Upper lobe of right lung (tissue), 1 donor: Measurements from ENCODE around the gene TEAD1. TPM values are rescaled to one million over a fixed set of nuclear protein-coding genes. Genes with fewer than 3 reads are reported as not detected.
"Not testable (repeated sequence)": the region's sequence is repeated elsewhere in the genome, so short reads cannot be mapped to it uniquely, and the experiment has no call there.

Source experiments
- ATAC-seq: fragments of 200-7000 bp; cut with Tn5 transposase; one replicate; pipeline ENCODE4 v1.9.1; 2020; ENCODE audit warnings: mild to moderate bottlenecking, moderate library complexity
- DNase-seq: peaks from one replicate; pipeline ENCODE4 v3.0.0-alpha.2; 2020
- H3K27ac ChIP-seq: fragments of 200-600 bp; one replicate; pipeline ENCODE4 v1.8.0; 2022
- H3K27me3 ChIP-seq: fragments of 200-600 bp; one replicate; pipeline ENCODE4 v1.8.0; 2022; ENCODE audit warnings: mild to moderate bottlenecking
- H3K36me3 ChIP-seq: fragments of 200-600 bp; one replicate; pipeline ENCODE4 v1.8.0; 2022
- H3K4me1 ChIP-seq: fragments of 200-600 bp; one replicate; pipeline ENCODE4 v1.8.0; 2022
- H3K4me3 ChIP-seq: fragments of 200-600 bp; one replicate; pipeline ENCODE4 v1.8.0; 2022; ENCODE audit warnings: mild to moderate bottlenecking
- H3K9me3 ChIP-seq: fragments of 200-600 bp; one replicate; pipeline ENCODE4 v1.8.0; 2022
- intact Hi-C: fragments of 100-400 bp; cut with DNase I; formaldehyde crosslinking; loops from one replicate; pipeline ENCODE4 v1.11.0; 2022
- total RNA-seq: library from RNA; stranded (reverse); fragmentation: NEBNext Ultra II Directional; extraction: Animal tissue kit (Norgen Biotek cat#: 25700); gene quantifications from one replicate; pipeline ENCODE4 v1.2.1, GENCODE V29; 2021
- TF ChIP-seq, protein P1 (sequence below): fragments of 200-600 bp; IDR thresholded peaks from one replicate; pipeline ENCODE4 v1.8.0; 2022; ENCODE audit warnings: antibody characterized with exemption
- donor health status: DM: no; HTN: yes; CAD: no; lungs with severe emphysema.

Gene TEAD1
- total RNA-seq, 1 donor from 2014 or later, result 72.3 TPM

- intact Hi-C loops, result no loop called here
- TF ChIP-seq, protein P1, sequence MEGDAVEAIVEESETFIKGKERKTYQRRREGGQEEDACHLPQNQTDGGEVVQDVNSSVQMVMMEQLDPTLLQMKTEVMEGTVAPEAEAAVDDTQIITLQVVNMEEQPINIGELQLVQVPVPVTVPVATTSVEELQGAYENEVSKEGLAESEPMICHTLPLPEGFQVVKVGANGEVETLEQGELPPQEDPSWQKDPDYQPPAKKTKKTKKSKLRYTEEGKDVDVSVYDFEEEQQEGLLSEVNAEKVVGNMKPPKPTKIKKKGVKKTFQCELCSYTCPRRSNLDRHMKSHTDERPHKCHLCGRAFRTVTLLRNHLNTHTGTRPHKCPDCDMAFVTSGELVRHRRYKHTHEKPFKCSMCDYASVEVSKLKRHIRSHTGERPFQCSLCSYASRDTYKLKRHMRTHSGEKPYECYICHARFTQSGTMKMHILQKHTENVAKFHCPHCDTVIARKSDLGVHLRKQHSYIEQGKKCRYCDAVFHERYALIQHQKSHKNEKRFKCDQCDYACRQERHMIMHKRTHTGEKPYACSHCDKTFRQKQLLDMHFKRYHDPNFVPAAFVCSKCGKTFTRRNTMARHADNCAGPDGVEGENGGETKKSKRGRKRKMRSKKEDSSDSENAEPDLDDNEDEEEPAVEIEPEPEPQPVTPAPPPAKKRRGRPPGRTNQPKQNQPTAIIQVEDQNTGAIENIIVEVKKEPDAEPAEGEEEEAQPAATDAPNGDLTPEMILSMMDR, result no peak
These were observed 81.6 kb downstream of the TEAD1 start for GRCh38 chr11:12755510-12756453.

DNA sequence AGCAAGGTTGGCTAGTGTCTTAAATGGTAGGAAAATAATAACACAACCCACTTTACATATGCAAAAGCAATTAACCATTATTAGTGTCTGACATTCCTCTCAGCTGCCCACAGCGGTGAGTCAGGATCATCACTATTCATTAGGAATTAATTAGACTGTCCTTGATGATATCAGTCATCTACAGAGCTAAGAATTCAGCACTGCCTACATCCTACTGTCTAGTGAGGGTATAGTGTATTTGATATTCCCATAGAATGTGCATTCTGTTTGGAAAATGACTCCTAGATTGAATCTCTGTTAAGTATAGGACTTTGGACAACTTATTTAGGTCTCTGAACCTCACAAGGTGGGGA lies 82.2 kb downstream of the TEAD1 start:
- H3K9me3 ChIP-seq, result no peaks in the 10 kb centered on the region
- no peaks in the 10 kb centered on the region for H3K27me3 ChIP-seq
- no peak overlapping the region for H3K27ac ChIP-seq
- ATAC-seq, result no peak
- TF ChIP-seq, protein P1, result no peak
- H3K36me3 ChIP-seq, result no peaks in the 10 kb centered on the region
- DNase-seq, result no peak
- no peak overlapping the region for H3K4me3 ChIP-seq
- intact Hi-C loops, result no loop called here
- H3K4me1 ChIP-seq, result peaks cover 8% of the 10 kb centered on the region

More at GRCh38 chr11:12755510-12756453, 81.6 kb downstream of the TEAD1 start:
- Histone ChIP-seq H3K4me3 (no peak overlapping the region), H3K27ac (no peak overlapping the region), H3K27me3 (no peaks in the 10 kb centered on the region), H3K36me3 (no peaks in the 10 kb centered on the region), H3K9me3 (no peaks in the 10 kb centered on the region), H3K4me1 (peaks cover 8% of the 10 kb centered on the region)
- ATAC-seq (no peak), DNase-seq (no peak)

DNA sequence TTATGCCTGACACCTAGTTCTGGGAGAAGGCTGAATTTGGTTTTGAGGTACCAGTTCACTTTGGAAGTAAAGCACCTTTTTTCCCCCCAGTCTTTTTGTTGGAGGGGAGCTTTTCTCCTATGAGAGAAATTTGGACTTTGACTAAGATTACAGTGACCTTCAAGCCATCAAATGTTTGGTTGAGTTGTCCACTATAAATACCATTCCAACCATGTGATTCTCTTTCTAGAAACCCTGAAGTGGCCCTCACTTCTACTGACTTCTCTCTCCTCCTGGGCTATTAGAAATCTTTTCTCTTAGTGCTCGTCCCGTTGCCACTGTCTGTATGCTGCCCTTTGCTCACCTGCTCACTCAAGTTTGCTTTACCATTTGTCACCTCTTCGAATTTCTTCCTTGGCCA lies 82.6 kb downstream of the TEAD1 start:
- peaks cover 8% of the 10 kb centered on the region for H3K4me1 ChIP-seq
- DNase-seq, result no peak
- H3K27ac ChIP-seq, result no peak overlapping the region
- H3K36me3 ChIP-seq, result no peaks in the 10 kb centered on the region
- no peaks in the 10 kb centered on the region for H3K9me3 ChIP-seq
- ATAC-seq, result no peak
- intact Hi-C loops, result no loop called here
- H3K4me3 ChIP-seq, result no peak overlapping the region
- TF ChIP-seq, protein P1, result no peak
- H3K27me3 ChIP-seq, result no peaks in the 10 kb centered on the region

DNA sequence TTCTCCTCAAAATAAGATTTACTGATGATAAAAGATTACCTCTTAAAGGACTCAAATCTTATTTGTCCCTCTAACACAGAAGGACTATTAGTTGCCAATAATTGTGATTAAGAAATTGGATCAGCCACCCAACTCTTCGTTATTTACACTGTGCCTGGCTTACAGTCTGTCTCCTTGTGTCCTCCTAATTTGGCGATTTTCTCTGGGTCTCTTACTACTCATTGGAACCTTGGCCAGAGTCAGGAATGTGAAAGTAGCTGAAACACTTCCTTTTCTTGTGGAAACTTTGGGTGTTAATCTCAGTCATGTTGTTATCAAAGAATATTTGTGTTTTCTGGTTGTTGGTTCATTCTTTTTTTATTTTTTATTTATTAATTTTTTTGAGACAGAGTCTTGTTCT lies 83.2 kb downstream of the TEAD1 start:
- Histone ChIP-seq H3K36me3 (no peaks in the 10 kb centered on the region), H3K27me3 (no peaks in the 10 kb centered on the region), H3K27ac (no peak overlapping the region), H3K4me3 (no peak overlapping the region), H3K9me3 (no peaks in the 10 kb centered on the region), H3K4me1 (peaks cover 8% of the 10 kb centered on the region)
- intact Hi-C loops, result no loop called here
- no peak for ATAC-seq
- TF ChIP-seq, protein P1, result no peak
- DNase-seq, result no peak

DNA sequence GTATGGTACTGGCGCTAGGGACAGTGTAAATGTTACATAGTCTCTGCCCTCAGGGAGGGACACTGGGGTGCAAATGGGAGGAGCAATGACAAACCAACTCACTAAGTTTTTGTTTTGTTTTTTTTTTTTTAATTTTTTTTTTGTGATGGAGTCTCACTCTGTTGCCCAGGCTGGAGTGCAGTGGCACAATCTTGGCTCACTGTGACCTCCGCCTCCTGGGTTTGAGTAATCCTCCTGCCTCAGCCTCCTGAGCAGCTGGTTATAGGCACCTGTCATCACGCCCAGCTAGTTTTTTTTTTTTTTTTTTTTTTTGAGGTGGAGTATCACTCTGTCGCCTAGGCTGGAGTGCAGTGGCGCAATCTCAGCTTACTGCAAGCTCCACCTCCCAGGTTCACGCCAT lies 83.9 kb downstream of the TEAD1 start:
- ATAC-seq, intact Hi-C loops, DNase-seq, H3K27me3 ChIP-seq, H3K36me3 ChIP-seq, H3K4me3 ChIP-seq, H3K27ac ChIP-seq, H3K4me1 ChIP-seq, H3K9me3 ChIP-seq: not testable (repeated sequence)

- intact Hi-C loops, result no loop called here
- Histone ChIP-seq H3K27me3 (no peaks in the 10 kb centered on the region), H3K4me1 (no peaks in the 10 kb centered on the region), H3K36me3 (no peaks in the 10 kb centered on the region), H3K27ac (no peak overlapping the region), H3K9me3 (no peaks in the 10 kb centered on the region), H3K4me3 (no peak overlapping the region)
- DNase-seq (no peak), ATAC-seq (no peak)
- TF ChIP-seq, protein P1, result no peak
These were observed 86.8 kb downstream of the TEAD1 start for GRCh38 chr11:12761029-12761428.
